Measurements from ENCODE around the gene CHRNA4.
A peak's percentile ranks its signal among the peaks of the same experiment; 100 is the strongest.

The CHRNA4 gene

GRCh38 chr20:63323357-63323981 lies 37.7 kb downstream of the CHRNA4 start:
- no peak for DNase-seq

- no peak for DNase-seq
These were observed 38.2 kb downstream of the CHRNA4 start for GRCh38 chr20:63322933-63323273.

- peak in 17 of 56 donors; percentile 11 to 59 (median 39) for DNase-seq
These were observed 38.8 kb downstream of the CHRNA4 start for GRCh38 chr20:63322146-63322932.

- no peak for DNase-seq
These were observed 39.9 kb downstream of the CHRNA4 start for GRCh38 chr20:63321148-63321831.

- no peak for DNase-seq
These were observed 40.5 kb downstream of the CHRNA4 start for GRCh38 chr20:63320616-63321147.

- DNase-seq, result no peak
These were observed 41.1 kb downstream of the CHRNA4 start for GRCh38 chr20:63320041-63320511.

GRCh38 chr20:63319164-63320040 lies 41.7 kb downstream of the CHRNA4 start:
- DNase-seq, result no peak

GRCh38 chr20:63318391-63319163 lies 42.6 kb downstream of the CHRNA4 start:
- no peak for DNase-seq

GRCh38 chr20:63317601-63318291 lies 43.4 kb downstream of the CHRNA4 start:
- no peak for DNase-seq

GRCh38 chr20:63317061-63317460 lies 44.1 kb downstream of the CHRNA4 start:
- no peak for DNase-seq

GRCh38 chr20:63316502-63316921 lies 44.6 kb downstream of the CHRNA4 start:
- no peak for DNase-seq

GRCh38 chr20:63315731-63316491 lies 45.2 kb downstream of the CHRNA4 start:
- DNase-seq, result no peak

GRCh38 chr20:63315240-63315689 lies 45.9 kb downstream of the CHRNA4 start:
- no peak for DNase-seq

- DNase-seq, result no peak
These were observed 46.4 kb downstream of the CHRNA4 start for GRCh38 chr20:63314566-63315239.

- DNase-seq, result peak in 6 of 56 donors; percentile 8 to 42 (median 28)
These were observed 47.1 kb downstream of the CHRNA4 start for GRCh38 chr20:63314015-63314471.

- DNase-seq, result peak in 1 of 56 donors; percentile 19
These were observed 47.7 kb downstream of the CHRNA4 start for GRCh38 chr20:63313349-63314014.

- DNase-seq, result peak in 14 of 56 donors; percentile 6 to 45 (median 28)
These were observed 48.3 kb downstream of the CHRNA4 start for GRCh38 chr20:63312690-63313348.

Measured in nucleus accumbens (tissue), 56 donors.